Activated T-cell treated with anti-CD3 and anti-CD28 coated beads, Interleukin-2, amount 50 U/mL, for 72 hours (primary cell): ENCODE results near the gene RYR2. TPM values are rescaled to one million over a fixed set of nuclear protein-coding genes. Genes with fewer than 3 reads are reported as not detected.

ENCODE experiments used
- ATAC-seq, 2 donors: fragments of 150-1000 bp; cut with Tn5 transposase; replicated peaks in 1 of 2; 2 replicates each; pipeline ENCODE4 v1.10.0; 2021; ENCODE audit warnings: moderate library complexity in 2 of 2, mild to moderate bottlenecking in 1 of 2
- DNase-seq, 2 donors: peaks; one replicate each; pipeline ENCODE4 v3.0.0; 2021 to 2022; ENCODE audit warnings: mixed read lengths in 1 of 2
- H3K27ac Mint-ChIP-seq: one replicate; pipeline ENCODE4 v1.8.0; 2022; ENCODE audit warnings: mild to moderate bottlenecking, moderate library complexity, mixed read lengths
- H3K27me3 Mint-ChIP-seq: one replicate; pipeline ENCODE4 v1.8.0; 2022; ENCODE audit warnings: low read depth, mixed read lengths
- H3K36me3 Mint-ChIP-seq, 2 donors: one replicate each; pipeline ENCODE4 v1.8.0; 2022; ENCODE audit warnings: mixed read lengths in 2 of 2, mild to moderate bottlenecking in 1 of 2; ENCODE audit not compliant: insufficient read depth in 2 of 2
- H3K4me1 Mint-ChIP-seq: one replicate; pipeline ENCODE4 v1.8.0; 2022; ENCODE audit warnings: low read depth, mixed read lengths
- H3K4me3 Mint-ChIP-seq, 2 donors: one replicate each; pipeline ENCODE4 v1.8.0; 2022; ENCODE audit warnings: mild to moderate bottlenecking in 2 of 2, mixed read lengths in 2 of 2, moderate library complexity in 2 of 2
- H3K9me3 Mint-ChIP-seq, 2 donors: one replicate each; pipeline ENCODE4 v1.8.0; 2022; ENCODE audit warnings: mixed read lengths in 2 of 2
- total RNA-seq, 2 donors: library from RNA; stranded (reverse); gene quantifications; one replicate each; pipeline ENCODE4 v1.2.3, GENCODE V29; 2022

RYR2 gene
- total RNA-seq, 2 donors from 2014 or later = 0.02 to 0.19 TPM

GRCh38 chr1:237396426-237396825 lies 354.4 kb downstream of the RYR2 start:
- no peak for DNase-seq
- peaks cover 1 to 6% of the 10 kb centered on the region in 2 donors for H3K9me3 Mint-ChIP-seq
- H3K4me3 Mint-ChIP-seq = no peak overlapping the region
- H3K4me1 Mint-ChIP-seq = no peaks in the 10 kb centered on the region
- ATAC-seq = no peak
- peaks cover 6% of the 10 kb centered on the region for H3K27me3 Mint-ChIP-seq
- H3K27ac Mint-ChIP-seq = no peak overlapping the region
- H3K36me3 Mint-ChIP-seq = peaks cover 0 to 4% of the 10 kb centered on the region in 2 donors

GRCh38 chr1:237398751-237399150 lies 356.8 kb downstream of the RYR2 start:
- Mint-ChIP-seq H3K36me3 (peaks cover 0 to 6% of the 10 kb centered on the region in 2 donors), H3K27ac (no peak overlapping the region), H3K9me3 (peaks cover 8 to 13% of the 10 kb centered on the region in 2 donors), H3K27me3 (peaks cover 6% of the 10 kb centered on the region), H3K4me3 (no peak overlapping the region), H3K4me1 (no peaks in the 10 kb centered on the region)
- DNase-seq = no peak
- ATAC-seq = no peak

- no peak overlapping the region for H3K4me3 Mint-ChIP-seq
Measured at GRCh38 chr1:237405912-237406311, 363.9 kb downstream of the RYR2 start.

GRCh38 chr1:237411621-237412020 lies 369.6 kb downstream of the RYR2 start:
- Mint-ChIP-seq H3K4me3 (no peak overlapping the region), H3K36me3 (no peaks in the 10 kb centered on the region), H3K27ac (no peak overlapping the region), H3K4me1 (no peaks in the 10 kb centered on the region), H3K9me3 (peaks cover 2 to 5% of the 10 kb centered on the region in 2 donors), H3K27me3 (no peaks in the 10 kb centered on the region)
- ATAC-seq (peak; percentile 68 to 79), DNase-seq (peak in 1 of 2 donors; percentile 12)

More at GRCh38 chr1:237405912-237406311, 363.9 kb downstream of the RYR2 start:
- H3K27ac Mint-ChIP-seq = no peak overlapping the region
- ATAC-seq = no peak
- peaks cover 0 to 2% of the 10 kb centered on the region in 2 donors for H3K36me3 Mint-ChIP-seq
- no peak for DNase-seq
- no peaks in the 10 kb centered on the region for H3K27me3 Mint-ChIP-seq
- H3K9me3 Mint-ChIP-seq = peaks cover 8% of the 10 kb centered on the region in 2 donors
- no peaks in the 10 kb centered on the region for H3K4me1 Mint-ChIP-seq

GRCh38 chr1:237416924-237417655 lies 375.1 kb downstream of the RYR2 start:
- Mint-ChIP-seq H3K27ac (no peak overlapping the region), H3K9me3 (peaks cover 0 to 5% of the 10 kb centered on the region in 2 donors), H3K27me3 (no peaks in the 10 kb centered on the region), H3K4me3 (no peak overlapping the region), H3K36me3 (no peaks in the 10 kb centered on the region), H3K4me1 (no peaks in the 10 kb centered on the region)
- ATAC-seq (no peak), DNase-seq (no peak)

- Mint-ChIP-seq H3K27ac (no peak overlapping the region), H3K4me1 (no peaks in the 10 kb centered on the region), H3K9me3 (no peaks in the 10 kb centered on the region), H3K4me3 (no peak overlapping the region), H3K36me3 (no peaks in the 10 kb centered on the region), H3K27me3 (no peaks in the 10 kb centered on the region)
- DNase-seq (no peak), ATAC-seq (no peak)
Measured at GRCh38 chr1:237428809-237429208, 386.8 kb downstream of the RYR2 start.

- Mint-ChIP-seq H3K9me3 (no peaks in the 10 kb centered on the region), H3K36me3 (no peaks in the 10 kb centered on the region), H3K27ac (no peak overlapping the region), H3K4me3 (no peak overlapping the region), H3K27me3 (no peaks in the 10 kb centered on the region), H3K4me1 (no peaks in the 10 kb centered on the region)
- ATAC-seq (no peak), DNase-seq (no peak)
Measured at GRCh38 chr1:237429252-237429651, 387.3 kb downstream of the RYR2 start.

GRCh38 chr1:237431448-237431847 lies 389.5 kb downstream of the RYR2 start:
- ATAC-seq = no peak

GRCh38 chr1:237440346-237440745 lies 398.4 kb downstream of the RYR2 start:
- no peak overlapping the region for H3K27ac Mint-ChIP-seq
- H3K27me3 Mint-ChIP-seq = no peaks in the 10 kb centered on the region
- no peaks in the 10 kb centered on the region for H3K9me3 Mint-ChIP-seq
- ATAC-seq = no peak
- no peaks in the 10 kb centered on the region for H3K36me3 Mint-ChIP-seq
- DNase-seq = no peak
- no peaks in the 10 kb centered on the region for H3K4me1 Mint-ChIP-seq
- no peak overlapping the region for H3K4me3 Mint-ChIP-seq

More at GRCh38 chr1:237431448-237431847, 389.5 kb downstream of the RYR2 start:
- no peak overlapping the region for H3K27ac Mint-ChIP-seq
- no peak overlapping the region for H3K4me3 Mint-ChIP-seq
- H3K4me1 Mint-ChIP-seq = no peaks in the 10 kb centered on the region
- no peaks in the 10 kb centered on the region for H3K36me3 Mint-ChIP-seq
- no peaks in the 10 kb centered on the region for H3K27me3 Mint-ChIP-seq
- no peaks in the 10 kb centered on the region for H3K9me3 Mint-ChIP-seq
- no peak for DNase-seq

- no peaks in the 10 kb centered on the region for H3K9me3 Mint-ChIP-seq
- no peak overlapping the region for H3K27ac Mint-ChIP-seq
- peaks cover 0 to 1% of the 10 kb centered on the region in 2 donors for H3K36me3 Mint-ChIP-seq
- H3K4me3 Mint-ChIP-seq = no peak overlapping the region
- ATAC-seq = no peak
- H3K27me3 Mint-ChIP-seq = no peaks in the 10 kb centered on the region
- no peaks in the 10 kb centered on the region for H3K4me1 Mint-ChIP-seq
- DNase-seq = no peak
Measured at GRCh38 chr1:237444120-237444790, 402.3 kb downstream of the RYR2 start.

- no peaks in the 10 kb centered on the region for H3K4me1 Mint-ChIP-seq
- H3K4me3 Mint-ChIP-seq = no peak overlapping the region
- H3K27ac Mint-ChIP-seq = no peak overlapping the region
- DNase-seq (no peak), ATAC-seq (no peak)
- H3K27me3 Mint-ChIP-seq = no peaks in the 10 kb centered on the region
- H3K9me3 Mint-ChIP-seq = no peaks in the 10 kb centered on the region
- peaks cover 0 to 1% of the 10 kb centered on the region in 2 donors for H3K36me3 Mint-ChIP-seq
Measured at GRCh38 chr1:237448042-237448441, 406.1 kb downstream of the RYR2 start.

- Mint-ChIP-seq H3K36me3 (no peaks in the 10 kb centered on the region), H3K9me3 (peaks cover 0 to 2% of the 10 kb centered on the region in 2 donors), H3K4me3 (no peak overlapping the region), H3K4me1 (no peaks in the 10 kb centered on the region), H3K27me3 (no peaks in the 10 kb centered on the region), H3K27ac (no peak overlapping the region)
- no peak for DNase-seq
- ATAC-seq = no peak
Measured at GRCh38 chr1:237457573-237457972, 415.6 kb downstream of the RYR2 start.

GRCh38 chr1:237467320-237467719 lies 425.3 kb downstream of the RYR2 start:
- DNase-seq = no peak
- Mint-ChIP-seq H3K4me3 (no peak overlapping the region), H3K4me1 (no peaks in the 10 kb centered on the region), H3K36me3 (no peaks in the 10 kb centered on the region), H3K9me3 (no peaks in the 10 kb centered on the region), H3K27me3 (no peaks in the 10 kb centered on the region), H3K27ac (no peak overlapping the region)
- ATAC-seq = no peak
